Measurements from ENCODE around the gene CD300A.

CD300A gene

DNA sequence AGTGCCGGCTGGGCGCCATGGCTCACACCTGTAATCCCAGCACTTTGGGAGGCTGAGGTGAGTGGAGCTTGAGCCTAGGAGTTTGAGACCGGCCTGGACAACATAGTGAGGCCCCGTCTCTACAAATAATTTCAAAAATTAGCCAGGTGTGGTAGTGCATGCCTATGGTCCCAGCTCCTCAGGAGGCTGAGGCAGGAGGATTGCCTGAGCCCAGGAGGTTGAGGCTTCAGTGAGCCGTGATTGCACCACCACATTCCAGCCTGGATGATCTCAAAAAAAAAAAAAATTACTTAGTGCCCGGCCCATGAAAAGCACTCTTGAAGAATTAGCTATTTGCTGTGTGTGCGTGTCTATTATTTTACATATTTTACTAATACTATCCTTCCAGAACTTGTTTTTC is 24.9 kb upstream of the CD300A start:
- DNase-seq, result no peak

DNA sequence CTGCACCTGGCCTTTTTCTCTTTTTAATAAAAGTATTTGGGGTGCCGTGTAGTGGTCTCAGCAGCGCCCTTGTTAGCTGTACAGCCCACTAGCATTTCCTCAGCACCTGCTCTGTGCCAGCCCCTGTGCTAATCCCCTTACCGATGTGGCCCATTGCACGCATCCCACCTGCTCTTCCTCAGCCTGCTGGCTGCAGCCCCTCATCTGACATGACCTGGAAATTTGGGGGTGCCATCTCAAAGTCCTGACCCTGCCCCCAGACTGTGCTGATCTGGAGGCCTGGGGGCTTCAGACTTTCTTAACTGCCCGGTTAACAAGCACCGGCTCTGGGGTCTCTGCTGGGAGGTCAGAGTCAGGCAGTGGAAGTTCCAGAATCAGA is 24.2 kb upstream of the CD300A start:
- DNase-seq, result no peak

DNA sequence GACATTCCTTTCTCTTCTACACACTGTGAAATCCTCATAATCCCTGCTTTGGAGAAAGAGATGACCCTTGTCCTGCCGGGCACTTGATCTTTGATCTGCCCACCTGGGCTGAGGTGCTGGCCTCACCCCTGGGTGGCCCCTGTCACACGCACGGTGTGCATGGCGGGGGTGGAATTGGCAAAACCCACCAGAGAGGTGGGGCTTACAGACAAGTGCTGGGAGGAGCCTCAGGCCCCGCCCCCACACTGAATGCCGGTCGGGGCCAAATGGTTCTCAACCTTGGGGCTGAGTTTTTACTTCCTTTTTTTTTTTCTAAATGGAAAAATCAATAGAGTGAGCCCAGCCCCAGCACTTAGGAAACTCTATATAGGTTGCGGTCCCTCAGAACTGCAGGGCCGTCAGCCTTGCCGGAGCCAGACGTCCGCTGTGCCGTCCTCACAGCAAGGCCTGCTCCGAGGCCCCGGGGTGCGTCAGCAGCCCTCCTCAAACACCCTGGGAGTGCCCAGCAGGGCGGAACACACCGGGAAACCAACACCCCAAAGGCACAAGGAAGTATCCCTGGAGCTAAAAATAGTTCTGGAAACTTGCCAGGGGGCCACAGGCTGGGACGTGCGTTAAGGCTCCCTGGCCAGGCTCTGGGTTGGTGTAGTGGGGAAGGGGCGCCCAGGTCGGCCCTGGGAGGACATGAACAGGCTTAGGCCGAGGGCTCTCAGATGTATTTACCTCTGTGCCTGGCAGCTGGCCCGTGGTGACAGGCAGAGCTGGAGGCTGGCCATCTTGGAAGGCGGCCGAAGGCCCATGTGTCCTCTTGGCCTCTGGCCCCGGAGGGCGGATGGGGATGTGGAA is 23.5 kb upstream of the CD300A start:
- DNase-seq, result peak; percentile 68

DNA sequence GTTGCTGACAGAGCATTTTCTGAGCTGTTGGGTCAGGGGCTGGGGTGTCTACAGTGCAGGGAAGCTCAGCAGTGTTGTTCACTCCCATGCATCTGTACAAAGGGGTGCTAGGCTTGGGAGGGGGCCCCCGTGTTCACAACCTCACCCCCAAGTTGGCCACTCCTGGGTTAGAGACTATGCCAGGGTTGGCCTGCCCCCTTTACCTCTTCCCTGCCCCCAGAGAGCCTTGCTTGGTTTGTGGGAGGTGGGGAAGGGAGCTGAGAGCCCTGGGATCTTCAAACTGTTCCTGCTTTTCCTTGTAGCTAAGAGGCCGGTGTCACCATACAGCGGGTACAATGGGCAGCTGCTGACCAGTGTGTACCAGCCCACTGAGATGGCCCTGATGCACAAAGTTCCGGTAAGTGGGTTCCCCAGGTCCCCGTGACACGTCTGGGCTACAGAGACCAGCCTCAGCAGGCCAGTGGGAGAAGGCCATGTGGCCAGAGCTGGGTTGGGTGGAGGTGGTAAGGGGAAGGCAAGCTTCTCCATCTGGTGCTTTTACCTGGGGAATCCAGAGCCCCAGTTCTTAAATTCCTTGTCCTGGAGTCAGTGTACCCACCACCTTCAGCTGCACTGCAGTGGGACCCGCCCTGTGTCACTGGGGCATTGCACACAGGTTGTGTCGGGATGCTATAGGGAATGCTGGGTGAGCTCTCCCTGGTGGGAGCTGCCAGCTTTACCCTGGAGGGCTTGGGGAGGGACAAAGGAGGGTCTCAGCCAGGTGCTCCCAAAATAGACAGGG is 22.7 kb upstream of the CD300A start:
- DNase-seq, result no peak

DNA sequence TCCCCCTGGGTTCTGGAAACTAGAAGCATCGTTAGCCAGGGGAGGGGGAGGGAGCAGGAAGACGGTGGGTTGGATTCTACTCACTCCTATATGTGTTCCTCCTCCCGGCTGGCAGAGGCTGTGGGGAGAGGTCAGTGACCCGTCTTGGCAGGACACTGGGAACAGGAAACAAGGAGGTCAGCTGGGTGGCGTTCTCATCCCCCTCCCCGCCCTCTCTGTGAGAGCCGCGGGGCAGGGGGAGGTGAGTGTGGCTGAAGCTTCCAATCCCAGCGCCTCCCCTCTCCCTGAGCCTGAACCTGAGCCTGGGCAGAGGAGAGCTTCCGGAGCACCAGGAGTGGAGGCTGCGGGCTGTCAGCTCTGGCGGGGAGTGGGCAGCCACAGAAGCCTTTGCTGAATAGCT is 22.0 kb upstream of the CD300A start:
- no peak for DNase-seq

DNA sequence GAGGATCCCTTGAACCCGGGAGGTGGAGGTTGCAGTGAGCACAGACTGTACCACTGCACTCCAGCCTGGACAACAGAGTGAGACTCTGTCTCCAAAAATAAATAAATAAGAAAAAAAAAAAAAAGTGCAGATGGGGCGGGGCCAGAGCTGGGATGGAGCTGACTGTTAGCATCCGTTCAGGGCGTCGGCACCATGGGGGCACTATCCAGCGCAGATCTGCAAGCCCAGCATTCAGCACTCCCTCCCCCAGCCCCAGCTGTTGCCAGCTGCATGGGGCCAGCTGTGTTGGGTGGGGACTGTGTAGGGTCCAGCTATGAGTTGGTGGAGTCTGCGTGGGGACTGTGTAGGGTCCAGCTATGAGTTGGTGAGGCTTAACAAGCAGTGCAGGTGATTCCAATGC is 21.3 kb upstream of the CD300A start:
- DNase-seq, result no peak

DNA sequence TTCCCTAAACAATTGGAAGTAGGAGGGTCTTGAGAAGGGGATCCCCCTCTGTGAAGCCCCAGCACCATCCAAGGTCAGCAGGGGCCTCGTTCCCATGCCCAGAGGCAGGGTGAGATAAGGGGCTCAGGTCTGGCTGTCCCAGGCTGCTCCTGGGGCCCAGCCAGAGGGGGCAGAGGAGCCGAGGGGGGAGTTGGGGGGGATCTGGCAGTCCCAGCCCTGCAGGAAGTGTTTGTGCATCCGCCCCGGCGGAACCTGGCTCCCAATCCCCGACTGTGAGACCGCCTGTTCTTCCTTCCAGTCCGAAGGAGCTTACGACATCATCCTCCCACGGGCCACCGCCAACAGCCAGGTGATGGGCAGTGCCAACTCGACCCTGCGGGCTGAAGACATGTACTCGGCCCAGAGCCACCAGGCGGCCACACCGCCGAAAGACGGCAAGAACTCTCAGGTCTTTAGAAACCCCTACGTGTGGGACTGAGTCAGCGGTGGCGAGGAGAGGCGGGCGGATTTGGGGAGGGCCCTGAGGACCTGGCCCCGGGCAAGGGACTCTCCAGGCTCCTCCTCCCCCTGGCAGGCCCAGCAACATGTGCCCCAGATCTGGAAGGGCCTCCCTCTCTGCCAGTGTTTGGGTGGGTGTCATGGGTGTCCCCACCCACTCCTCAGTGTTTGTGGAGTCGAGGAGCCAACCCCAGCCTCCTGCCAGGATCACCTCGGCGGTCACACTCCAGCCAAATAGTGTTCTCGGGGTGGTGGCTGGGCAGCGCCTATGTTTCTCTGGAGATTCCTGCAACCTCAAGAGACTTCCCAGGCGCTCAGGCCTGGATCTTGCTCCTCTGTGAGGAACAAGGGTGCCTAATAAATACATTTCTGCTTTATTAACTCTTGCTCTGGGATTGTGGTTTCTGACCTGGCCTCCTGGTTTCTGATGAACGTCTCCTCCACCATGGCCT is 19.6 kb upstream of the CD300A start:
- peak; percentile 44 for DNase-seq

DNA sequence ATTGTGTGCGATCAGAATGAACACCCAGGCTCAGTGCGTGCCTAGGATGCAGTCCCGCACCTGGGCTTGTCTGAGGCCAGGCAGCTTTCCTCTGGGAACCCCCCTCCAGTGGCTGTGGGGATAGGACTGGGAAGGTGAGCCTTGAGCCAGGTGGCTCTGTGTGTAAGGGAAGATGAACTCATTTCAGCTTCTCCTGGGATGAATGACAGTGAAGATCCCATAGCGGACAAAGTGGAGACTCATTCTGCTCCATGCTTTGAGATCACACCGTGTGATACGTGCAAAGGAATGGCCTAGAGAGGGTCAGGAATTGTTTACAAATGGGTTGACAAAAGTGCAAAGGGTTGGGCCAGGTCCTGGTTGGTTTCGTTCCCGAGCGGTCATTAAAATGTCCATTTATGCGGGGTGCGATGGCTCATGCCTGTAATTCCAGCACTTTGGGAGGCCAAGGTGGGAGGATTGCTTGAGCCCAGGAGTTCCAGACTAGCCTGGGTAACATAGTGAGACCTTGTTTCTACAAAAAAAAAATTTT is 18.7 kb upstream of the CD300A start:
- no peak for DNase-seq

DNA sequence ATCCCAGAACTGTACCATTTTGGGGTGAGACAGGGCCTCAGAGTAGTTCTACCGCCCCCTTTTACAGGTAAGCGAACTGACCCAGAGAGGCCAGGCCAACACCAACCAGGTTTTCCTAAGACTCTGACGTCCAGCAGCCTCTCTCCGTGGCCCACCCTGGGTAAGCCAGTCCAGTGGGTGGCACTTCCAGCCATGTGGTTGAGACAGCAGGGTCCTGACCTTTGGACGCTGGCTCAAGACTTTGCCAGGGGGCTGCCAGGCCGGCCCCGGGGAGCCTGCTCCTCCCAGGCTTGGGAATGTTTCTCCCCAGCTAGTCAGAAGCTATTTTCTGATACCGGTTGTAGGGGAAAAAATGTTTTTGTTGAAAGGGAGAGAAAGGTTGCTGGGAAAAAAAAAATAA is 17.7 kb upstream of the CD300A start:
- no peak for DNase-seq

DNA sequence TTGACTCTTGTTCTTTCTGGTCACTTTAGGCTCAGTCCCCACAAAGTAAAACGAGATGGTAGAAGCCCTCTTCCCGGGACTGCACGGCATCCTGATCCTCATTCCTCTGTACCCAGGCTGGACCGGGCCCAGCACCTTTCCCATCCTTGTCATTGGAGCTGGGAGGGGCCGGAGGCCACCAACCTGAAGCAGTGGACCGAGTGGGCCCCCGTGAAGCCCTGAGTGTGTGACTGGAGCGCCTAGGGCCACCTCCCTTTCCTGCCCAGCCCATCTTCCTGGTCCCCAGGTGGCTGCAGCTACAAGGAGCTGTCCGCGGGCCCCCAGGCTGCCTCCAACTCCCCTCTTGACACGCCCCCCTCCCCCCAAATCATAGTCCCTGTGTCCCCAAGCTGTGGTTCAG is 17.1 kb upstream of the CD300A start:
- DNase-seq, result no peak

DNA sequence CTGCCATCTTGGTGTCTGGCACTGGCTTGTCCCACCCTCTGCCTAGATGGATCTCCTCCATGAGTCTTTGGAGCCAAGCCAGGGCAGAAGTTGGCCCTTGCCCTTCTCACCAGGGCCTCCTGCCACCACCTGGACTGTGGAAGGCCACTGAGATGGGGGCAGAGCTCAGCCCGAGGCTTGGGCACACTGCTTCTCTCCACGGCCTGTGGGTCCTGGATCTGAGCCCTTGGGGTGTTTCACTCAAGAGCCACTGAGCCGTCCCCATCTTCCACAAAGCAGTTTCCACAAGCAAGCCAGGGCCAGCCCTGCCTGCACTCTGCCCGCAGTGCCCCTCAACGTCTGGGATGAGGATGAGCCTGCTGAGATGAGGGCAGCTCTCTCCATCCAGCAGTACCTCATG is 16.7 kb upstream of the CD300A start:
- DNase-seq, result no peak

DNA sequence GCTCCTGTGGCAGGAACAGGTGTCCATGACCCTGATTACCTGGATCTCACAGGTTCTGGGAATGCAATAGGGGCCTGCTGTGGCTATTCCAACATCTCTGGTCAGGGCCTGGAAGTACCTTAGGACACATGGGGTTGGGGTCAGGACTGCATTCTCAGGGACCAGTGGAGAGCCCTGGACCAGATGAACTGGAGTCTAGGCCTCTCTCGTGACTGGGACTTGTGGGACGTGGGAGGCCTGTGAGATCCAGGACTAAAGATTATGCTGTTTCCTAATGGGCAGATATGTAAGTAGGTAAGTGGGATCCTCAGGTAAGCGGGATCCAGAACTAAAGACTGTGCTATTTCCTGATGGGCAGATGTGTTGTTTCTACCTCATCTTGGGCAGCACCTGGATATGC is 16.2 kb upstream of the CD300A start:
- no peak for DNase-seq

DNA sequence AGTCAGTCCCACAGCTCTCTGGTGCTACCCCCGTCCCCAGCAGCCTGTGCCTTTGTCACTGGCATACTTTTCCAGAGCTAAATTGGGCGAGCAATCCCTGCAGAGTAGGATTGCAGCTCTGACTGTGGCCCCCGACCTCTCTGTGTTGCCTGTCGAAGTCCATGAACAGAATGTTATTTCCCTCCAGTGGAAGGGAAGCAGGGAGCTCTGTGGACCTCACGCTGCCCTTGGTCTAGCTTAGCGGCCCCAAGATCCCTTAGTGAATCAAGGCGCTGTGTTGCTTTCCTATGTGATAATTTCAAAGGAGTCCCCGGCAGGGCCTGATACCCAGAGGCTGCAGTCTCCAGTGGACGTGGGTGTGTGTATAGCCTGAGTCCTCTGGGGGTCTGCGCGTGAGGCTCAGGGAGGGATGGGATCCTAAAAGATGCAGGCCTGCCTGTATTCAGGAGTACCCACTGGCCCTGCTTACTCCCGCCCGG is 15.5 kb upstream of the CD300A start:
- DNase-seq, result no peak

DNA sequence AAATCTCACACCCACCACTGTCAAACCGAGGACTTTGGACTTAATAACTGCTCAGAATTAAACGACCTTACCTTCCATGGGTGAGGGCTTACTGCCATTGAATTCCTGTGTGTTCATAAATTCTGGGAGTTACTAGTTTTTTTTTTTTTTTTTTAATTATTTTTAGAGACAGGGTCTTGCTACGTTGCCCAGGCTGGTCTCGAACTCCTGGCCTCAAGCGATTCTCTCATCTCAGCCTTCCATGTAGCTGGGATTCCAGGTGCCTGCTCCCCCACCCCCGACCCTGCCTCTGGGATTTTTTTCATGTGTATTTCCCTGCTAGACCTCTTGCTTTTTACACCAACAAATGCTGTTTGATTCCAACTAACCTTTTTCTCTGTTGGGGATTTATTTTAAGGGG is 14.9 kb upstream of the CD300A start:
- no peak for DNase-seq

DNA sequence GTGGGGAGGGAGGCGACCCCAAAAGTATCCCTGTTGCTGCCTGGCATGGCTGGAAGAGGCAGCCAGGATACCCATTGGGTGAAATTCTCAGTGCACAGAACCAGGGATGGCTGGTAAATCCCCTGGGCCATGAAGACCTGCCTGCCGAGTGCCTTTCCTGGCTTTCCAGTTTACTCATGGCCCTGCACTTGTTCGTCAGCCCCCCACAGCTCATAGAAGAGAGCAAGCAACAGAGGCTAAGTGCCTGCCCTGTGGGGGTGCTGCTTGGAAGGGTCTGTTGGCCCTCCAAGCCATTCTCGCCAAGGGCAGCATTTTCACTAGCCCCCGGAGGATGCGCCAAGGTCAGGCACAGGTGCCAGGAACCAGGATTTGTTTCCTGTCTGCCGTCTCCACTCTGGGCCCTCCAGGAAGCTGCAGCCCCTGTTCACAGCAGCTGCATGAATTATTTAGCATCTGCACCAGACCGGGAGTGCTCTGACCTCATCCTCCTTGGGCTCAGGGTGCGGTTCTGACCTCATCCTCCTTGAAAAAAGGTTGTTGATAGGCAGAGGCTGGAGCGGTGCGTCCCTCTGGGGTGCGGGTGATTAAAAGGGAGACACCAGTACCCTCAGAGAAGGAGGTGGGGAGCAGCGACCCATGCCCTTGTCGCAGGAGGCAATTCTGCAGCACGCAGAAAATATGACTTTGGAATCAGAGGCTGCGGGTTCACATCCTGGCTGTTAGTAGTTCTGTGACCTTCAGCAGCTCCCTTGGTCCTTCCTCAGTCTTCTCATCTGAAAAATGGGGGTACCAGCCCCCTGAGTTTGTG is 14.2 kb upstream of the CD300A start:
- peak; percentile 73 for DNase-seq

DNA sequence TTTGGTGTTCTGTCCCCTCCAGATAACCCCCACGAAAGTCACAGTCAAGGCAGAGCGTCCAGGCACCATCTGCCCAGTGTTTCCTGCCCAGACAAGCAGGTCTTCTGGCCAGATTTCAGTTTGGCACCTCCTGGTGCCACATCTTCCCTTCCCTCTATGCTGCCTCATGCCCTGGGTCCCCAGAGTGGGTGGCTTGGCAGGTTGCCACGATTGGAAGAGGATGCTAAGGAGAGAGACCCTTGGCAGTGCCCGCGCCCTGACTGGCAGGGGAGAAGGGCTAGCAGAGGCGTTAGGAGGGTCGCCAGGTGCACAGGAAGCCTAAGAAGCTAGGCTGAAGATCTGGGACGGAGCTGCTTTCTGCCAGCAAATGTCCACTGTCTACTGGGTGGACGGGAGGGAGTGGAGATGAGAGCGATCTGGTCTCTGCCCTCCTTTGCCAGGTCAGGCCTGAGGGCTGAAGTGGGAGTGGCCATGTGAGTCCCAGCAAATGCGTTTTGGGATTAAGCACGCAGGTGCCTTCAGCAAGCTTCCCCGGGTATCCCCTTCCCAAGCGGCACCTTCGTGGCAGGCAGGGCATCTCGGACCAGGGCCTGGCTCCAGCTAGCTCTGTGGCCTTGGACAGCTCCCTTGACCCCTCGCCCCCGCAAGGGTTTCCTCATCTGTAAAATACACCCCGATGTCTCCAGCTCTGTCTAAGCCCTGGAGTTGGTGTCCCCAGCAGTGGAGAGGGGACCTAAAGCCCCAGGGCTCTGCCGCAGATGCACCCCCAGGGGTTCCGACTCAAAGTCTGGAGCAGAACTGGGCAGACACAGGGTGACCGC is 13.4 kb upstream of the CD300A start:
- DNase-seq, result peak; percentile 85

DNA sequence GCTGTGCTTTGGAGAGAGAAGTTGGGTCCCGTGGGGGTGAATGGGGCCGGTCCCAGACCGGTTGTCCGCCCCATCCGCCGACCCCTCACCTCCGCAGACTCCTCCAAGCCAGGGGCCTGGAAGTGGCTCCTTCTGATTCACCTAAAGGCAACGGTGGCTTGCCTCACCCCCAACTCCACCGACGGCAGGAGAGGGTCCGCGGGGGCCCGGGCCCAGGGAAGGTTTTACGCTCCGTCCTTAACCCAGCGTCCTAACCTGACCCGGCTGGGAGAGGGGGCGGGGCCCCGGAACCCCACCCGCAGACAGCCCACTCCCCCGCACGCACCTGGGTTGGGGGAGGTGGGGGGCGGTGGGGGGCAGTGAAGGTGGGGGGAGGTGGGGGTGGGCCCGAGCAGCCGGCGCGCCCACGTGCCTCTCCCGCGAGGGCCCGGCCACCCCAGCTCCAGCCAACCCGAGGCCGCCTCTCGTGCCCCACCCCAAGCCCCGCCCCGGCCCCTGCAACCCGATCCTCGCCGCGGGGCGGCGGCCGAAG is 12.7 kb upstream of the CD300A start:
- peak; percentile 28 for DNase-seq

DNA sequence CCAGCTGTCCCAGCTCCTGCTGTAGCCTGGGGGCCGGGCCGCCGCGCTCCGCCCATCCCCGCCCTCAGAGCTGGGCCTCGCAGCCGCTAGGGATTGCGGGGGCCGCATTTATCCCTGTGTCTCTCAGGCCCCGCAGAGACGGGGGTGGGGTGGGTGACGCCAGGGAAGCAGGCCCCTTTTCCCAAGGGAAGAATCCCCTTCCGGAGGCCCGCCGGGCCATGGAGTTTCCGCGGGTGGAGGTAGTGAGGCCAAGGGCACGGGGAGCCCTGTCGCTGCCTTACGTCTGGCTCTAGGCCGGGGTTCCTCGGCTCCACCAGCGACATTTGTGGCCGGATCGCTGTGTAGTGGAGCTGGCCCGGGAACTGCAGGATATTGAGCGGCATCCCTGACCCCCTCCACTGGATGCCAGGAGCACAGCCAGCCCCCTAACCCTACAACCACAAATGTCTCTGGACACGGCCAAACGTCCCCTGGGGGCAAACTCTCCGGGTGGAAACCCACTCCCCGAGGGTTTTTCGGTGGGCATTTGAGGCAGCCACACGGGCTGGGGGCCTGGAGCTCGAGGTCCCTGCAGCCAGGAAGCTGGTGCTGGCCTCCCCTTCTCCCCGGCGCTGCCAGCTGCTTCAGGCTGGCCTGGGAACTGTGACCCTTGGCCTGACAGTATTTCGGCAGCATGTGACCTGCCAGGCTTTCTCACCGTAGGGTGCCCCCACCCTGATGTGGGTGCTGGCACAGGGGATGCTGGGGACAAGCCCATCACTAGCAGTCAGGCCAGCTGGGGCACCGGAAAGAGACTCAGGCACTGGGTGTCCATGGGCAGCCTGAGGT is 12.0 kb upstream of the CD300A start:
- DNase-seq, result peak; percentile 80

DNA sequence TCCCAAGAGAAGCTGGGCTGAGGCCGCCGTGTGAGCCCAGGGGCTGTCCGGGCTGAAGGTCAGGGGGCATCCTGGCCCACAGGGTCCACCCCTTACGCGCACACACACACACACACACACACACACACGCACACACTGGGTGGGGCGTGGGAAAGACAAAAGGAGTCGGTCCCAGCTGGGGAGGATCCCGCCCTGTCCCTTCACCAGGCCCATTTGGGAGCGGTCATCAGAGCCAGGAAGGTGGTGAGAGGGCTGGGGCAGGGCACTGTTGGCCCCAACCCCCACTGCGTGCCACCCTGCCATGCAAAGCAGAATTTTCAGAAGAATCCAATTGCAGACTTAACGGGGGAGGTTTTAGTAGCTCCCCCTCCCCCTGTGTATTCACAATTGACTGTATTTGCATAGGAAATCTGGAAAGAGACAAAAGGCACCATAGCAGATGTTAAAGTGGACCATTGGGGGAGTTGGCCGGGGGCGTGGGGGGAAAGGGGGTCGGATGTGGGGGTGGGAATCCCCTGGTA is 11.3 kb upstream of the CD300A start:
- no peak for DNase-seq

DNA sequence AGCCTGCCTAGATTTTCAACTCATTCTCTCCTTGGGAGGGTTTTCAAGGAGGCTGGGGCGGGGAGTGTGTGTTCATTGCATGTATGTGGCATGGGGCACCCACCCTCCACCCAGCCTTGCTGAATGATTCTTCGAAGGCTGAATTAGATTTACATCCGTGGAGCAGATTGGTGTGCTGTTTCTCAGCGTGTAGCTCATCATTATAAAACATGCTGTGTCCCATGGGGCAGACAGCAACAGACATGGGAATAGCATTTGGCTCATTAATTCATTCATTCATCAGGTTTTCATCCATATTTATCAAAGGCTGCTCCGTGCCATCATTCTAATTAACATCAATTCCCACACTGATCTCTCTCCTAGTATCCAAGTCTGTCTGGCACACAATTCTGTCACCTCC is 10.6 kb upstream of the CD300A start:
- peak; percentile 55 for DNase-seq

All from NCI-H446 treated with DMSO at 0.1 percent for 48 hours (cell line).